Measurements from ENCODE around the gene PLEKHG4B. TPM values are rescaled to one million over a fixed set of nuclear protein-coding genes. Genes with fewer than 3 reads are reported as not detected.

PLEKHG4B gene
- total RNA-seq, 1 experiment from 2014 or later, result not detected

DNA sequence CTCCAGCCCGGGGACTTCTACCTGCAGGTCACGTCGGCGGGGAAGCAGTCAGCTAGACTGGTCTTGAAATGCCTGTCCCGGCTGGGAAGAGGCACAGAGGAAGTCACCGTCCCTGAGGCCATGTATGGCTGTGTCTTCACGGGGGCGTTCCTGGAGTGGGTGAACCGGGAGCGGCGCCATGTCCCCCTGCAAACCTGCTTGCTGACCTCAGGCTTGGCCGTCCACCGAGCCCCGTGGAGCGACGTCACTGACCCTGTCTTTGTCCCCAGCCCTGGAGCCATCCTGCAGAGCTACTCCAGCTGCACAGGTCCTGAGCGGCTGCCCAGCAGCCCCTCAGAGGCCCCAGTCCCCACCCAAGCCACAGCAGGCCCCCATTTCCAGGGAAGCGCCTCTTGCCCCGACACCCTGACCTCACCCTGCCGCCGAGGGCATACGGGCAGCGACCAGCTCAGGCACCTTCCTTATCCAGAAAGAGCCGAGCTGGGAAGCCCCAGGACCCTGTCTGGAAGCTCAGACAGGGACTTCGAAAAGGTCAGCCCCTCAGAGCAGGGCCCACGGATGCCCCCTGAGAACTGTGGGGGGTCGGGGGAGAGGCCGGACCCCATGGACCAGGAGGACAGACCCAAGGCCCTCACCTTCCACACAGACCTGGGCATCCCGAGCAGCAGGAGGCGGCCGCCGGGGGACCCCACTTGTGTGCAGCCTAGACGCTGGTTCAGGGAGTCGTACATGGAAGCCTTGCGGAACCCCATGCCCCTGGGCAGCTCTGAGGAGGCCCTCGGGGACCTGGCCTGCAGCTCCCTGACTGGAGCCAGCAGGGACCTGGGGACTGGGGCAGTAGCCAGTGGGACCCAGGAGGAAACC lies 47.8 kb downstream of the PLEKHG4B start:
- Histone ChIP-seq H3K9me3 (no peaks in the 10 kb centered on the region), H3K27me3 (peaks cover 4% of the 10 kb centered on the region; the same call in 1 of the 2 replicates), H3K36me3 (no peaks in the 10 kb centered on the region), H3K4me3 (no peak overlapping the region)
- DNase-seq, result no peak

GRCh38 chr5:140443-140829 lies 48.5 kb downstream of the PLEKHG4B start:
- H3K27me3 ChIP-seq, result peaks cover 4% of the 10 kb centered on the region; the same call in 1 of the 2 replicates
- no peak overlapping the region for H3K4me3 ChIP-seq
- no peaks in the 10 kb centered on the region for H3K9me3 ChIP-seq
- no peaks in the 10 kb centered on the region for H3K36me3 ChIP-seq
- DNase-seq, result no peak

GRCh38 chr5:141211-141610 lies 49.2 kb downstream of the PLEKHG4B start:
- peaks cover 3% of the 10 kb centered on the region; the same call in 1 of the 2 replicates for H3K27me3 ChIP-seq
- H3K9me3 ChIP-seq, result no peaks in the 10 kb centered on the region
- no peaks in the 10 kb centered on the region for H3K36me3 ChIP-seq
- no peak overlapping the region for H3K4me3 ChIP-seq
- DNase-seq, result no peak

DNA sequence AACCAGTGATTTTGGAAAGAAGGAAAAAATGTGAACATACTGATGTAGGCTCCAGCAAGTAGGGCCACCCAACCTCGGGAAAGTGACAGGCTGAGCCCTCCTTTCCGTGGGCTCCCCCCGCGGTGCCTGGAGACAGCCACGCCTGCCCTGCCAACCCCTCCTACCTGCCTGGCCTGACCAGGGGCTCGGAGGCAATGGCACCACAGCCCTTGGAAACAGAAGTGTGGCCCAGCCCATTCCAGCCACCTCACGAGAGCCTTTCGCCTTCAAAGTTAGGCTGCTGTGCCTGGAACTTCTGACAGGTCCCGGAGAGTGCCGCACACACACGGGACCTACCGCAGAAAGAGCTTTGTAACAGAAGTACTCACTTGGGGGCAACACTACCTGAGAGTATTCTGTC lies 49.8 kb downstream of the PLEKHG4B start:
- no peaks in the 10 kb centered on the region for H3K9me3 ChIP-seq
- no peak for DNase-seq
- H3K36me3 ChIP-seq, result no peaks in the 10 kb centered on the region
- no peak overlapping the region for H3K4me3 ChIP-seq
- no peaks in the 10 kb centered on the region for H3K27me3 ChIP-seq

GRCh38 chr5:142246-142810 lies 50.4 kb downstream of the PLEKHG4B start:
- Histone ChIP-seq H3K9me3 (peaks cover 3% of the 10 kb centered on the region), H3K4me3 (no peak overlapping the region), H3K36me3 (no peaks in the 10 kb centered on the region), H3K27me3 (no peaks in the 10 kb centered on the region)
- no peak for DNase-seq

GRCh38 chr5:143041-143440 lies 51.1 kb downstream of the PLEKHG4B start:
- H3K36me3 ChIP-seq, result no peaks in the 10 kb centered on the region
- no peak overlapping the region for H3K4me3 ChIP-seq
- no peak for DNase-seq
- H3K9me3 ChIP-seq, result peaks cover 10% of the 10 kb centered on the region
- no peaks in the 10 kb centered on the region for H3K27me3 ChIP-seq

DNA sequence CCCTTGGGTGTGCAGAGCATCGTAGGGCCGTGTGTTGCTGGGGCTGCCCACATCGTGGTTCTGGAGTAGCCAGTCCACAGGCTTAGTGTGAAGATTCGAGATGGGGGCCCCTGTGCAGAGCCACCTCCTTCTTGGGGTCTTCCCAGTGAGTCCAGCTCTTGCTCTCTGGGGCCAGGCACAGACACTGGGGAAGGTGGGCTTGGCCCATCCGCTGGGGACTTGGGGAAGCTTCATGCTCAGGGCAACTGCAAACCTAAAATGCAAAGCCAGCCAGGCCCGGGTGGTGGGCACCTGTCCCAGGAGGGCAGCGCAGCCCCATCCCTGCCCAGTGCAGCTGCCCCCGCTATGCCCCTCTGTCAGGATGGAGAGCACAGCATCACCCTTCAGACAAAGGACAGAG lies 53.0 kb downstream of the PLEKHG4B start:
- Histone ChIP-seq H3K9me3 (peaks cover 20% of the 10 kb centered on the region), H3K4me3 (no peak overlapping the region), H3K27me3 (no peaks in the 10 kb centered on the region), H3K36me3 (no peaks in the 10 kb centered on the region)
- DNase-seq, result no peak

GRCh38 chr5:145585-146323 lies 53.8 kb downstream of the PLEKHG4B start:
- DNase-seq, result no peak
- Histone ChIP-seq H3K9me3 (peaks cover 23% of the 10 kb centered on the region), H3K36me3 (no peaks in the 10 kb centered on the region), H3K4me3 (no peak overlapping the region), H3K27me3 (no peaks in the 10 kb centered on the region)

GRCh38 chr5:147751-148150 lies 55.8 kb downstream of the PLEKHG4B start:
- no peaks in the 10 kb centered on the region for H3K36me3 ChIP-seq
- H3K9me3 ChIP-seq, result peaks cover 23% of the 10 kb centered on the region
- H3K4me3 ChIP-seq, result no peak overlapping the region
- DNase-seq, result no peak
- no peaks in the 10 kb centered on the region for H3K27me3 ChIP-seq

DNA sequence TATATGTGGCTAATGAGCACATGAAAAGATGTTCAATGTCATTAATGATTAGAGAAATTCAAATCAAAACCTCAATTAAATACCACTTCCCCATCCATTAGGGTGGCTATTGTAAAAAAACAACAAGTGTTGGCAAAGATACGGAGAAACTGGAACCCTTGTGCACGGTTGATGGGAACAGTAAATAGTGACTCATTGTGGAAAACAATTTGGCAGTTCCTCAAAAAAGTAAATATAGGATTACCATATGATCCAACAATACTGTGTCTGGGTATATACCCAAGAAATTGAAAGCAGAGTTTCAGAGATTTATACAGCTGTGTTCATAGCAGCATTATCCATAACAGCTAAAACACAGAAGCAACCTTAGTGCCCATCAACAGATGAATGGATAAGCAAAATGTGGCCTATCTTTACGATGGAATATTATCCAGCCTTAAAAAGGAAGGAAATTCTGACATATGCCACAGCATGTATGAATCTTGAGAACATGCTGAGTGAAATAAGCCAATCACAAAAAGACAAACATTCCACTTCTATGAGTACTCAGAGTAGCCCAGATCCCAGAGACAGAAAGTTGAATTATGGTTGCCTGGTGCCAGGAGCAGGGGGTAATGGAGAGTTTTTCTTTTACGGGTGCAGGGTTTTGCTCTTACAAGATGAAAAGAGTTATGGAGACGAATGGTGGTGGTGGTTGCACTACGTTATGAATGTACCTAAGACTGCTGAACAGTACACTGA lies 57.9 kb downstream of the PLEKHG4B start:
- H3K9me3 ChIP-seq, result peaks cover 23% of the 10 kb centered on the region
- no peak for DNase-seq
- H3K4me3 ChIP-seq, result no peak overlapping the region
- H3K36me3 ChIP-seq, result no peaks in the 10 kb centered on the region
- H3K27me3 ChIP-seq, result no peaks in the 10 kb centered on the region

- H3K36me3 ChIP-seq, result no peaks in the 10 kb centered on the region
- peaks cover 23% of the 10 kb centered on the region for H3K9me3 ChIP-seq
- H3K27me3 ChIP-seq, result no peaks in the 10 kb centered on the region
- no peak for DNase-seq
- H3K4me3 ChIP-seq, result no peak overlapping the region
Measured at GRCh38 chr5:150746-151145, 58.8 kb downstream of the PLEKHG4B start.

GRCh38 chr5:152077-152476 lies 60.1 kb downstream of the PLEKHG4B start:
- H3K4me3 ChIP-seq, result no peak overlapping the region
- H3K27me3 ChIP-seq, result no peaks in the 10 kb centered on the region
- no peak for DNase-seq
- no peaks in the 10 kb centered on the region for H3K36me3 ChIP-seq
- peaks cover 23% of the 10 kb centered on the region for H3K9me3 ChIP-seq

- no peak for DNase-seq
- Histone ChIP-seq H3K4me3 (no peak overlapping the region), H3K27me3 (no peaks in the 10 kb centered on the region), H3K9me3 (peaks cover 12% of the 10 kb centered on the region), H3K36me3 (no peaks in the 10 kb centered on the region)
Measured at GRCh38 chr5:153256-153655, 61.3 kb downstream of the PLEKHG4B start.

- DNase-seq, result no peak
- Histone ChIP-seq H3K9me3 (peaks cover 3% of the 10 kb centered on the region; the same call in 1 of the 2 replicates), H3K4me3 (no peak overlapping the region), H3K36me3 (no peaks in the 10 kb centered on the region), H3K27me3 (no peaks in the 10 kb centered on the region)
Measured at GRCh38 chr5:154236-154635, 62.3 kb downstream of the PLEKHG4B start.

DNA sequence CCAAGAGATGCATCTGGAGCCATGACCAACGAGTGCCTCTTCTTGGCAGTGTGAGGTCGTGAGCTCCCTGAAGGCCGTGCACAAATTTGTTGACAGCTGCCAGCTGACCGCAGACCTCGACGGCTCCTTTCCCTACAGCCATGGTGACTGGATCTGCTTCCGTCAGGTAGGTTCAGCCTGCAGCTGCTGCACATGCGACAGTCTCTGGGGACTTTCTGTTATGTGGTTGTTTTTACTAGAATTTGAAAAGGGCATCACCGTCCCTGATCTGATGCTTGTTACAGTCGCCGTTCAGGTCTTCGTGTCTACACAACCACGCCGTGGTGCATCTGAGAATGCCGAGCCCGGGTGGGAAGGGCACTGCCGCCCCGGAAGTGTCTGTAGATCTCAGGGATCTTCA lies 62.9 kb downstream of the PLEKHG4B start:
- H3K36me3 ChIP-seq, result no peaks in the 10 kb centered on the region
- H3K27me3 ChIP-seq, result no peaks in the 10 kb centered on the region
- H3K9me3 ChIP-seq, result peaks cover 3% of the 10 kb centered on the region; the same call in 1 of the 2 replicates
- DNase-seq, result no peak
- no peak overlapping the region for H3K4me3 ChIP-seq

DNA sequence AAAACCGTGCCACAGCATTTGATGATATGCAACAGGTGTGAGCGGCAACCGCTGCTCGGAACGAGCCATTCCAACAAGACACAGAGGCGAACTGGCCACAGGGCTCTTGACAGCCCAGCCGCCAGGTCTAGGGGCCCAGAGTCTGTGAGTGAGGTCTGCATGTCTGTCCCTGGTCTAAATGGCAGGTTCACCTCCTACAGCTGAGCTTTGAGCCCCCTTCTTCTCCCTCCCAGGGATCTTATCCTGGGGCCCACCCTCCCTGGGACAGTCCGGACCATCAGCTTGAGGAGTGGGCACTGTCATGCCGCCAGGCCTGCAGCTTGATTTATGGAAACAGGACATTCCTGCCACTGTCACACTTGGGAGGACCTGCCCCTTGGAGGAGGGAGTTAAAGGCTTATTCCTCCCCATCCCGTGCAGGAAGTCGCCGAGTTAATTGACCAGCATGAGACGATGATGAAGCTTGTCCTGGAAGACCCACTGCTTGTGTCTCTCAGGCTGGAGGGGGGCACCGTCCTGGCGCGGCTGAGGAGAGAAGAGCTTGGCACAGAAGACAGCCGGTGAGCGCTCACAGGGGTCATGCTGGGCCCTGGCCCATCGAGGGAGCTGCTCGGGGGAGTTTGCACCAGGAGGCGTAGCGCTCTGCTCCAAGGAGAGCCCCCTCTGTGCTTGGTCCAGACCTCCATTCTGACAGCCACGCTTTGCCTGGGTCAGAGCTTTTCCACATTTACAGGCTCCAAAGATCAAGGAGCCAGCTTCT lies 63.9 kb downstream of the PLEKHG4B start:
- H3K36me3 ChIP-seq, result no peaks in the 10 kb centered on the region
- H3K9me3 ChIP-seq, result no peaks in the 10 kb centered on the region
- DNase-seq, result no peak
- no peak overlapping the region for H3K4me3 ChIP-seq
- no peaks in the 10 kb centered on the region for H3K27me3 ChIP-seq

All from MG63 (cell line).